Measurements from ENCODE around the gene VPS54.
A peak's percentile ranks its signal among the peaks of the same experiment; 100 is the strongest.
"Not testable (repeated sequence)": the region's sequence is repeated elsewhere in the genome, so short reads cannot be mapped to it uniquely, and the experiment has no call there.

VPS54 gene

GRCh38 chr2:63942788-63943187, 76.4 kb downstream of the VPS54 start:
- DNase-seq (ENCODE audit: extremely low read depth in 1 of 2, low read depth in 1 of 2), result no peak

GRCh38 chr2:63932104-63932503, 87.1 kb downstream of the VPS54 start:
- not testable (repeated sequence) for DNase-seq (ENCODE audit: extremely low read depth in 1 of 2, low read depth in 1 of 2)

GRCh38 chr2:63926815-63927214, 92.4 kb downstream of the VPS54 start:
- no peak for DNase-seq (ENCODE audit: extremely low read depth in 1 of 2, low read depth in 1 of 2)

DNA sequence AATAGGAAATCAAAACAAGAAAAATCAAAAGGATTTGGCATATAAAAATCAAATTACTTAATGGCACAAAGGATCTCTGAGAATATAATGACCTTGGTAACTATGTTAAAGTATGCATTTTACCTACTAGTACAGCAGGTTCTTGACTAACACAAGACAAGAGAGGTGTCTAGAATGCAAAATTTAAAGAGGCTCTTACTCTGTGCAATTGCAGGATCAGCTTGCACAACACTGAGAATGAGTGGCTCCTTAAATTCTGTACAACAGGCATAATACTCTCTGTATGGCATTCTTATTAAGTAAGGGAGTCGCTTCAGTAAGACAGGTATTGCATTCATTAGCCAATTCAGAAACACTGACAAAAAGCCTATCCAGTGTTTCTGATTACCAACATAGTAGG, 104.9 kb downstream of the VPS54 start:
- no peak for DNase-seq (ENCODE audit: extremely low read depth in 1 of 2, low read depth in 1 of 2)

- no peak for DNase-seq (ENCODE audit: extremely low read depth in 1 of 2, low read depth in 1 of 2)
Observed at GRCh38 chr2:63903003-63903402, 116.2 kb downstream of the VPS54 start.

- DNase-seq (ENCODE audit: extremely low read depth in 1 of 2, low read depth in 1 of 2), result no peak
Observed at GRCh38 chr2:63902149-63902548, 117.1 kb downstream of the VPS54 start.

- no peak for DNase-seq (ENCODE audit: extremely low read depth in 1 of 2, low read depth in 1 of 2)
Observed at GRCh38 chr2:63899639-63900038, 119.6 kb downstream of the VPS54 start.

DNA sequence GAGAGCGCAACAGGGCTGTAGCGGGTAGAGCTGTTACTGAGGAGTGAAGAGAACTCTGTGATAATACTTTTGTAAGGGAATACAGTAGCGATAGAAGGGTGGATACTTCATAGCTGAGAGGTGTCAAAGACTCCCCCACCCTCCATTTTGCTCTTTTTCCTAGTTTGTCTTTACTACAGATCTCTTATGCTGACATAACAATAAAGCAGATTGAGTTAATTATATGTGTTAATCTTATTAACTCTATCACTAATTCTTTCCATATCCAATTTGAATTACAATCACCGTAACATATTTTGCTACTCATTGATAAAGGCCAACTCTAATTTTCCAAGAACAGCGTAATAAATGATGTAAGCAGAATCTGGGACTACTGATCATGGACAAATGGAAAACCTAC, 120.4 kb downstream of the VPS54 start:
- DNase-seq (ENCODE audit: extremely low read depth in 1 of 2, low read depth in 1 of 2), result no peak

DNA sequence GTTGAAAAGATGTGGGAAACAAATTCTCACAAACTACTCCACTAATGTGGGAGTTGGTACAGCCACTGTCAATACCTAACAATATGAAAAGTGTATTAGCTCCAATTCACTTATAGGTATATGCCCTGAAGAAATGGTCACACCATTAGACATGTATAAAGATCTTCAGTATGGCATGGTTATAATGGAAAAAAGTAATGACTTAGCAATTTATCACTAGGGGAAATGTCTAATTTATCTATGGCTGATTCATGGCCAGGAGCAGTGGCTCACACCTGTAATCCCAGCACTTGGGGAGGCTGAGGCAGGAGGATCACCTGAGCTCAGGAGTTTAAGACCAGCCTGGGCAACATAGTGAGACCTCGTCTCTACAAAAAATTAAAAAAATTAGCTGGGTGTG, 125.1 kb downstream of the VPS54 start:
- no peak for DNase-seq (ENCODE audit: extremely low read depth in 1 of 2, low read depth in 1 of 2)

- DNase-seq (ENCODE audit: extremely low read depth in 1 of 2, low read depth in 1 of 2), result no peak
Observed at GRCh38 chr2:63893163-63893562, 126.1 kb downstream of the VPS54 start.

DNA sequence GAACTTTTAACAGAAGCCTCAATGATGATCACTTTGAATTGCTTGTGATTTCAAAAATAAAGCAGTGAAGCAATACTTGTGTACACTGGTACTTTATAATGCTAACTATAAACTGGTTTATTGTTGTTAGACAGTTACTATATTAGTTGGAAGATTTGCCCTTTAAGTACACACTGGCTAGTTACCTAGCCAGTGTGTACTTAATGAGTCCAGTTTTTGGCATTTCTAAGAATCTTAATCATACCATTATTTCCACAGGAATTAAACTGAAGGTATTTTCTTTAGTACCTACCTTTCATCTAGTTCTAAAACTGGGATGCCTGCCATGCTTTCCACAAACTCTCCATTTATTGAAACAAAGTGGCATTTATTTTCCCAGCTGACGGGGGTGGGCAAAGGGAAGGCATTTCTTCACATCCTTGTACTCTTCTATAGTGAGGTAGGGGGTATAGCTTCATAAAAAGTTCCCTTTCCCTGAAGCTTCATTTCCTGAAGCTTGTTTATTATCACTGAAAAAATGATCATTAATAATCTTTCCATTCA, 127.7 kb downstream of the VPS54 start:
- no peak for DNase-seq (ENCODE audit: extremely low read depth in 1 of 2, low read depth in 1 of 2)

GRCh38 chr2:63890678-63891077, 128.6 kb downstream of the VPS54 start:
- DNase-seq (ENCODE audit: extremely low read depth in 1 of 2, low read depth in 1 of 2), result no peak

- DNase-seq (ENCODE audit: extremely low read depth in 1 of 2, low read depth in 1 of 2), result peak in 1 of 2 donors; percentile 3
Observed at GRCh38 chr2:63888490-63889402, 130.5 kb downstream of the VPS54 start.

DNA sequence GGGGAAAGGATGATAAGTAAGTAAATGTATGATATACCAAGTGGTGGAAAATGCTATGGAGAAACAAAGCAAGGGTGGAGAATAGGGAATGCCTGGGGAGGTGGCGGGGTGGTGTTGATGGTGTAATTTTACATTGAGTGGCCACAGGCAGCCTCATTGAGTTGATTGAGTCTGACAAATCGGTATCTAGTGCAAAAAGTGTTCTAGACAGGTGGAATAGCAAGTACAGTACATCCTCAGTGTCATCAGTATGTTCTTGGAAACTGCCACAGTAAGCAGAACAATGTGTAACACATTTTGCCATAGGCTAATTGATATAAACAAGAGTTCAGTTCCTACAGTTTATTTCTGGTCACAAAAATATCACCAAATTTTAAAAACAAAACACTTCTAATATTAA, 131.2 kb downstream of the VPS54 start:
- DNase-seq (ENCODE audit: extremely low read depth in 1 of 2, low read depth in 1 of 2), result no peak

GRCh38 chr2:63886445-63886844, 132.8 kb downstream of the VPS54 start:
- no peak for DNase-seq (ENCODE audit: extremely low read depth in 1 of 2, low read depth in 1 of 2)

GRCh38 chr2:63882395-63883105, 136.7 kb downstream of the VPS54 start:
- no peak for DNase-seq (ENCODE audit: extremely low read depth in 1 of 2, low read depth in 1 of 2)

DNA sequence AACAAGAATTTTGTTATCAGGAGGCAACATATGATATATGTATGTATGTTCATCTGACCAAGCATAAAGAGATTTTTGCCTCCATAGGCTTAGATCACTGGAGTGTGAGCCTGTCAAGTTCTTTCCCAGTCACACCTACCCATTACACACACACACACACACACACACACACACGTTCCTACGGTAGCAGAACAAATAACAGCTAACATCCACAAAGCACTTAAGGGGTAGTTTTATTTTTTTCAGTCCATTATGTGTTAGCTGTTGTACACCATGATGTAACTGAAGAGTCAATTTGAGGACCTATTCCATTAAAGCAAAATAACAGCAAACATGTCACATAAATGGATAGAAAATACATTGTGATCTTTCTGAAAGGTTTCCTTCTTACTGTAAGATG, 138.0 kb downstream of the VPS54 start:
- no peak for DNase-seq (ENCODE audit: extremely low read depth in 1 of 2, low read depth in 1 of 2)

DNA sequence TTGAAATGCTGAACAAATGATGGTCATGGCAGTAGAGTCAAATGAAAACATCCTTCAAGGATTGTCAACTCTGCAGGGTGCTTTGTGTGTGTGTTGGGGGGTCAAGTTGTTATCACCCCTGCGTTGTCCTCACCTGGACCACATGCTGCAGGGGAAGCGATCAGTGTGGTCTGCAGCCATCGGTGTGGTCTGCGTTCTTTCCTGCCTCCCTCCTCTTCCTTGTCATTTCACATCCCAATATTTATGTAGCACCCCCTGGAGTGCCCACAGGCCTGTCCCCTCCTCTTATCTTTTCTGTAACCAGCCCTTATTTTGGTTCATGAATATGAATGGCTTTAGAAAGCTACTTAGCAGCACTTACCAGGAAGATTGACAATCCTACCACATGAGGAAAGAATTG, 138.6 kb downstream of the VPS54 start:
- no peak for DNase-seq (ENCODE audit: extremely low read depth in 1 of 2, low read depth in 1 of 2)

- DNase-seq (ENCODE audit: extremely low read depth in 1 of 2, low read depth in 1 of 2), result no peak
Observed at GRCh38 chr2:63879876-63880433, 139.3 kb downstream of the VPS54 start.

DNA sequence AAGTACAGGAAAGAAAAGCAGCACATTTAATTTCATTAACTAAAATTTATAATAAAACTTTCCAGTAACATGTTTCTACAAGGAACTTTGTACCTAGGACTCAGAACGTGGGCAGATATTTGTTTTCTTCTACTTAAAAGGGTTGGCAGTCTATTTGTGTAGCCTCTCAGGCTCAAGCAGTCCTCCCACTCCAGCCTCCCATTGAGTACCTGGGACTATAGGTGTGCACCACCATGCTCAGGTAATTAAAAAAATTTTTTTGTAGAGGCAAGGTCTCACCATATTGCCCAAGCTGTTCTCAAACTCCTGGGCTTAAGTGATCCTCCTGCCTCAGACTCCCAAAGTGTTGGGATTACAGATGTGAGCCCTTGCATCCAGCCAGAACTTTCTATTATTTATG, 140.7 kb downstream of the VPS54 start:
- DNase-seq (ENCODE audit: extremely low read depth in 1 of 2, low read depth in 1 of 2), result no peak

GRCh38 chr2:63876311-63876710, 142.9 kb downstream of the VPS54 start:
- DNase-seq (ENCODE audit: extremely low read depth in 1 of 2, low read depth in 1 of 2), result no peak

Data from activated CD8-positive, alpha-beta memory T cell treated with anti-CD3 and anti-CD28 coated beads for 1 hour (primary cell).